ENCODE data around the gene KLC1.

- no peak for TF ChIP-seq EZH2 (IDR thresholded peaks at IDR 0.05)
- TF ChIP-seq POLR2AphosphoS5 (IDR thresholded peaks at IDR 0.05; ENCODE audit: borderline replicate concordance, low read depth, low read length), result no peak
These were observed 51.6 kb downstream of the KLC1 start for GRCh38 chr14:103680491-103681231.

Data from SK-N-MC (cell line).